ENCODE measurements around the gene FUS.

- no peak for TF ChIP-seq CTCF (conservative IDR thresholded peaks at IDR 0.05; ENCODE audit: low read length)
- TF ChIP-seq EZH2phosphoT487 (IDR thresholded peaks at IDR 0.05; ENCODE audit: borderline replicate concordance, low read depth, low read length), result no peak
These were observed 41.6 kb downstream of the FUS start for GRCh38 chr16:31221357-31222160.
